Gastroesophageal sphincter (tissue), 3 donors: ENCODE measurements around the gene SKA3.

ENCODE experiments used
- CTCF ChIP-seq, 4 experiments: fragments of 200-600 bp in 2 of 4; fragments of 450-650 bp in 2 of 4; sonication (generic) in 1 of 4; IDR thresholded peaks; one replicate each; pipeline ENCODE4 v1.5.1; 2017 to 2019; ENCODE audit warnings: antibody characterized with exemption in 4 of 4, mild to moderate bottlenecking in 2 of 4, moderate library complexity in 2 of 4
- POLR2A ChIP-seq, 2 donors: fragments of 450-650 bp; IDR thresholded peaks; one replicate each; pipeline ENCODE4 v1.6.1; 2017; ENCODE audit warnings: antibody characterized with exemption in 2 of 2, mild to moderate bottlenecking in 2 of 2, moderate library complexity in 1 of 2
- POLR2AphosphoS5 ChIP-seq: sonication (generic); formaldehyde crosslinking; IDR thresholded peaks from one replicate; pipeline ENCODE4 v1.6.1; 2017; ENCODE audit warnings: antibody characterized with exemption

- no peak for TF ChIP-seq POLR2AphosphoS5
- TF ChIP-seq CTCF (IDR thresholded peaks at IDR 0.05), result no peak
- TF ChIP-seq POLR2A (IDR thresholded peaks at IDR 0.05), result no peak
Observed at GRCh38 chr13:21123956-21124355, 52.4 kb downstream of the SKA3 start.
